GM21447 (cell line): ENCODE data around the gene MEX3C.

Source experiments
- ATAC-seq: cut with Tn5 transposase; IDR thresholded peaks from one replicate; pipeline ENCODE4 v1.9.1; 2021; ENCODE audit not compliant: unreplicated experiment

MEX3C gene

GRCh38 chr18:51154431-51155063 is 42.9 kb downstream of the MEX3C start:
- ATAC-seq: no peak

- peak; percentile 76 for ATAC-seq
Observed at GRCh38 chr18:51153659-51154371, 43.7 kb downstream of the MEX3C start.

GRCh38 chr18:51151568-51152511 is 45.6 kb downstream of the MEX3C start:
- ATAC-seq: peak; percentile 25

GRCh38 chr18:51151185-51151567 is 46.3 kb downstream of the MEX3C start:
- ATAC-seq: no peak

- ATAC-seq: no peak
Observed at GRCh38 chr18:51150113-51150700, 47.3 kb downstream of the MEX3C start.

GRCh38 chr18:51149670-51150069 is 47.8 kb downstream of the MEX3C start:
- ATAC-seq: no peak

- ATAC-seq: no peak
Observed at GRCh38 chr18:51146909-51147308, 50.6 kb downstream of the MEX3C start.

GRCh38 chr18:51138936-51139335 is 58.5 kb downstream of the MEX3C start:
- ATAC-seq: no peak

GRCh38 chr18:51137891-51138290 is 59.6 kb downstream of the MEX3C start:
- ATAC-seq: no peak

- ATAC-seq: no peak
Observed at GRCh38 chr18:51137026-51137729, 60.3 kb downstream of the MEX3C start.

- ATAC-seq: no peak
Observed at GRCh38 chr18:51135795-51136194, 61.7 kb downstream of the MEX3C start.

GRCh38 chr18:51135364-51135763 is 62.1 kb downstream of the MEX3C start:
- no peak for ATAC-seq

- ATAC-seq: no peak
Observed at GRCh38 chr18:51134721-51135120, 62.8 kb downstream of the MEX3C start.

GRCh38 chr18:51133580-51134160 is 63.8 kb downstream of the MEX3C start:
- no peak for ATAC-seq

- no peak for ATAC-seq
Observed at GRCh38 chr18:51132256-51132935, 65.1 kb downstream of the MEX3C start.

GRCh38 chr18:51128533-51128932 is 68.9 kb downstream of the MEX3C start:
- ATAC-seq: no peak

GRCh38 chr18:51127664-51128063 is 69.8 kb downstream of the MEX3C start:
- ATAC-seq: no peak

- ATAC-seq: no peak
Observed at GRCh38 chr18:51125976-51126375, 71.5 kb downstream of the MEX3C start.
